HUES64 (cell line): ENCODE data around the gene MESP1.
A peak's percentile ranks its signal among the peaks of the same experiment; 100 is the strongest.

Experiments
- H3K27ac ChIP-seq: 2 replicates; pipeline ENCODE4 v1.7.0; 2013; ENCODE audit warnings: low read depth, low read length, inconsistent platforms
- H3K27me3 ChIP-seq: 2 replicates; pipeline ENCODE4 v1.6.1; 2013; ENCODE audit warnings: mild to moderate bottlenecking, low read length; ENCODE audit not compliant: insufficient read depth
- H3K36me3 ChIP-seq: 2 replicates; pipeline ENCODE4 v1.6.1; 2013; ENCODE audit warnings: mild to moderate bottlenecking, low read length; ENCODE audit not compliant: insufficient read depth
- H3K4me1 ChIP-seq: 2 replicates; pipeline ENCODE4 v1.6.1; 2013; ENCODE audit warnings: mild to moderate bottlenecking, low read length, moderate library complexity; ENCODE audit not compliant: insufficient read depth
- H3K4me3 ChIP-seq: 2 replicates; pipeline ENCODE4 v1.5.1; 2013; ENCODE audit warnings: mild to moderate bottlenecking, low read length, moderate library complexity
- H3K9ac ChIP-seq: 2 replicates; pipeline ENCODE4 v1.6.1; 2013; ENCODE audit warnings: mild to moderate bottlenecking, low read depth, low read length
- H3K9me3 ChIP-seq: 2 replicates; pipeline ENCODE4 v1.6.1; 2013; ENCODE audit warnings: low read depth, low read length; ENCODE audit not compliant: insufficient read depth
- WGBS: fragments of 150-250, 120-280 bp; methylation state at CpG from one replicate; pipeline ENCODE4 v1.1.7; 2013; ENCODE audit warnings: missing lambda C conversion rate; 5-methylcytosine and 5-hydroxymethylcytosine counted together

MESP1 gene

DNA sequence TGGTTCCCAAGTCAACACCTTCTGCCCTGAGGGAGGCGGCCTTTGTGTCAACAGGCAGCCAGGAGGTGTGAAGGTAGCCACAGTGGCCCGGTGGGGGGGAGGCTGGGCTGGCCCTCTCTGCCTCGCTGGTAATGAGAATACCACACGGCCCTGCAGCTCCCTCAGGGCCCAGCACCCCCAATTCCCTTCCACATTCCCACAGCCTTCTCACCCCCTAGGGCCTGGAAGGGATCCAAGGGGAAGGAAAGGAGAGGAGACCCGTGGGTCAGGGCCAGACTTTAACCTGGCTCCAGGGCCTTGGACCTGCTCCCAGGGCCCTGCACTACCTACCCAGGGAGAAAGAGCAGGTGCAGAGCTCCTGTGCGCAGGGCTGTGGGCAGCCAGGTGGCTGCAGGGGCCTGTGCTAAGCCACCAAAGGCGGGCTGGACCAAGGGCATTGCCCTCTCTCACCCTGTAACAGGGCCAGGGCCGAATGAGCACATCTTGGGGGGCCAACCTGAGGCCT is 16.4 kb upstream of the MESP1 start:
- Histone ChIP-seq H3K36me3 (no peaks in the 10 kb centered on the region), H3K4me3 (no peak overlapping the region), H3K27ac (no peak overlapping the region), H3K9me3 (no peaks in the 10 kb centered on the region), H3K27me3 (no peaks in the 10 kb centered on the region; the same call in 1 of the 2 replicates), H3K9ac (no peak overlapping the region), H3K4me1 (no peaks in the 10 kb centered on the region)
- 74% methylated on average over 6 of the region's 8 CpGs for WGBS

DNA sequence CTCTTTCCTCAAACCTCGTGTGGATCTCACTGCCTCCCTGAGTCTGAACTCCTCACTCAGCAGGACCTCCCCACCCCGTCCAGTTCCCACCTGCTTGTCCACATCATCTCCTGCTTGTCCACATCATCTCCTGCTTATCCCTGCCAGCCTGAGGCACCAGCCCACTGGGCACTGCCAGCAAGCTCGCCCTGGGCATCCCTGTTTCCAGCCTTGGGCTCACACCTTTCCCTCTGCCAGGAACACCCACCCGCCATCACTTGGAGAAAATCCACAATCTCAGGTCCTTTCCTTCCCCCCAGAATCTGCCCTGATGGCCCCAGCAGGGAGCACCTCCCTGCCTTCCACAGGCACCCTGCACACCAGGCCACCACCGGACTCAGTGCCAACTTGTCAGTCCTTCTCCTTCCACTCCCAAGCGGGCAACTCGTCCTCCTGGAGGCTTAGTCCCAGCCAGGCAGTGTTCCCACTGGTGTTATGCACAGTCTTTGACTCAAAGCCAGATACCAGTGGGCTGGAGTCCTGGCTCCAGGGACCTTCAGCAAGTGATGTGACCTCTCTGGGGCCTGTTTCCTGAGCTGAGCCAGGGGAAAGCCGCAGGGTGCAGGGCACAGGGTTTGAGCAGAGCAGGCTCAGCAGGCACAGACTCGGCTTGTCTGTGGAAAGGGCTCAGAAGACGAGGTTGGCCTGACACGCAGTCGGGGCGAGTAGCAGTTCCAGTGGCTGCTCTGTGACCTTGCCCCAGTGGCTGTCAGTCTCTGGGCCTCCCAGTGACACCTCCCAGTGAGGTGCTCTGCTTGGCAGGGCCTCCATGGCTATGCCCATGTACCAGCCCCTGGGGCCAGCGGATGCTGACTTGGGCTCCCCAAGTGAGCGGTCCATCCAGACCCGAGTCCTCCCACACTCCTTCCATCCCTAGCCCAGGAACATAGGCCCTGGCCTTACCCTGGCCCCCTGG is 15.6 kb upstream of the MESP1 start:
- Histone ChIP-seq H3K27me3 (no peaks in the 10 kb centered on the region; the same call in 1 of the 2 replicates), H3K9me3 (no peaks in the 10 kb centered on the region), H3K27ac (no peak overlapping the region), H3K36me3 (no peaks in the 10 kb centered on the region), H3K9ac (no peak overlapping the region), H3K4me3 (no peak overlapping the region), H3K4me1 (no peaks in the 10 kb centered on the region)
- WGBS: 90% methylated on average over 16 of the region's 16 CpGs

DNA sequence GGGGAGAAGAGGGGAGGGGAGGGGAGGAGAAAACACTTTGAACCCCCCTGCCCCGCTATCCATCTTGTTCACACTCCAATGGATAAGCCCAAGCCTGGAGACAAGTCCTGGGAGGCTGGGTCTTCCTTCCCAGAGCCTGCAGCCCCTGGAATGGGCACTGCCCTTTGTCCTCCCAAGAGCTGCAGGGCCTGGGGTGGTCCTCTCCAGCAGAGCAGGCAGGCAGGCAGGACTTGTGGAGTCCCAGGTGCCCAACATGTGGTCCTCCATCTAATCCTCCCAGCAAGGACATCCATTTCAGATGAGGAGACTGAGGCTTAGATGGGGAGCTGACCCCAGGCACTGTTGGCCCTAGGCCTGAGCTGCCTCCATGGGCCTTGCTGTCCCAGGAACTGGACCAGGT is 14.6 kb upstream of the MESP1 start:
- Histone ChIP-seq H3K9me3 (no peaks in the 10 kb centered on the region), H3K4me3 (no peak overlapping the region), H3K27me3 (no peaks in the 10 kb centered on the region; the same call in 1 of the 2 replicates), H3K9ac (no peak overlapping the region), H3K36me3 (no peaks in the 10 kb centered on the region), H3K27ac (no peak overlapping the region), H3K4me1 (no peaks in the 10 kb centered on the region)
- WGBS: 88% methylated on average over 1 of the region's 1 CpG

DNA sequence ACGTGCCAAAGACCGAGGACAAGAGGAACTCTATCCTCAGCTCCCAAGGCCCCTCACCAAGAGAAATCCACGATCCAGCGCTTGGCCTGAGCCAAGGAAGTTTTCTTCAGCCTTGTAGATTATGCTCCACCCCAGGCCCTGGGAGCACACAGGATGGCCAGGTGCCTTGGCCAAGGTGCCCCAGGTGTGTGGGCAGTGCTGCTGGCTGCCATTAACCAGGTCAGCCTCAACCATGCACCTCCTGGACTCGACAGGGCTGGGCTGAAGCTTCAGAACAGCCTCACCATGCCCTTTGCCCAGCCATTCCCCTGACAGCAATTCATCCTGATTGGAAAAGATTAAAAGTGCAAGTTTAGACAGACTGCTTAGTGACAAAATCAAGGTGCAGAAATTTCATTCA is 10.9 kb upstream of the MESP1 start:
- H3K27ac ChIP-seq: no peak overlapping the region
- H3K9me3 ChIP-seq: no peaks in the 10 kb centered on the region
- H3K9ac ChIP-seq: no peak overlapping the region
- 92% methylated on average over 5 of the region's 5 CpGs for WGBS
- H3K4me3 ChIP-seq: no peak overlapping the region
- H3K36me3 ChIP-seq: no peaks in the 10 kb centered on the region
- no peaks in the 10 kb centered on the region; the same call in 1 of the 2 replicates for H3K27me3 ChIP-seq
- no peaks in the 10 kb centered on the region for H3K4me1 ChIP-seq

DNA sequence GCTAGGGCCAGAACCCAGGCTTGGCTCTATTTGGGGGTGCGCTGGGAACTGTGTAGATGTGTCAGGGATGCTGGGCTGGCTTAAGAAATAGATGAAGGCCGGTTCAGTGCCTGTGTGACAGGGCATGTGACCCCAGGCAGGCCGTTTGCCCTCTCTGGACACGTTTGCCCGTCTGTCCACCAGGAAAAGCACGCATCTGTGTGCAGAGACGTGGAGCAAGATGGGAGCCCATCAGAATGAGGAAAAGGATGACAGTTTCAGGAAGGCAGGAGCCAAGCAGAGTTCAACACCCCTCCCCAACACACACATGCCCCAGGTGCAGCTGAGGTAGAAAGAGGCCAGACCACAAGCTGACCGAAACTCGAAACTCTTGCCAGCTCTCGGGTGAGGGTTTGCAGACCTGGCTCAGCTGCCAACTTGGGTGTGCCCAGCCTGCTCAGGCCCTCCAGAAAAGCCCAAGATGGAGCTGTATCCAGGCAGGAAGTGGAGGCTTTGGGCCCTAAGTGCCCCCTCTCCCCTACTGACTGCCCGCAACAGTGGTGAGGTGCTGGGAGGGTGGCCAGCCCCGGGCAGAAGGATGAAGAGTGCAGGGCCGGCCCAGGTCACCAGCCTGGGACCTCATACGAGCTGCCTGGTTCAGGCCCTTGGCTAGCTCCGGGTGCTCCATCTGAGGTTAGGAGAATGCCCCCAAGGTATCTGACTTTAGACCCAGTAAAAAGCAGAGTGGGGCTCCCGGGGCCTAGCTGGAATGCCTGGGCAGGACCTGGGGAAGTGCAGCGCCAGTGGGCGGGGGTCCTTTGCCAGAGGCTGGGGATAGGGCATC is 10.2 kb upstream of the MESP1 start:
- no peaks in the 10 kb centered on the region; the same call in 1 of the 2 replicates for H3K27me3 ChIP-seq
- no peak overlapping the region for H3K27ac ChIP-seq
- no peaks in the 10 kb centered on the region for H3K36me3 ChIP-seq
- WGBS: 81% methylated on average over 18 of the region's 18 CpGs
- no peak overlapping the region for H3K9ac ChIP-seq
- no peaks in the 10 kb centered on the region for H3K4me1 ChIP-seq
- no peaks in the 10 kb centered on the region for H3K9me3 ChIP-seq
- no peak overlapping the region for H3K4me3 ChIP-seq

DNA sequence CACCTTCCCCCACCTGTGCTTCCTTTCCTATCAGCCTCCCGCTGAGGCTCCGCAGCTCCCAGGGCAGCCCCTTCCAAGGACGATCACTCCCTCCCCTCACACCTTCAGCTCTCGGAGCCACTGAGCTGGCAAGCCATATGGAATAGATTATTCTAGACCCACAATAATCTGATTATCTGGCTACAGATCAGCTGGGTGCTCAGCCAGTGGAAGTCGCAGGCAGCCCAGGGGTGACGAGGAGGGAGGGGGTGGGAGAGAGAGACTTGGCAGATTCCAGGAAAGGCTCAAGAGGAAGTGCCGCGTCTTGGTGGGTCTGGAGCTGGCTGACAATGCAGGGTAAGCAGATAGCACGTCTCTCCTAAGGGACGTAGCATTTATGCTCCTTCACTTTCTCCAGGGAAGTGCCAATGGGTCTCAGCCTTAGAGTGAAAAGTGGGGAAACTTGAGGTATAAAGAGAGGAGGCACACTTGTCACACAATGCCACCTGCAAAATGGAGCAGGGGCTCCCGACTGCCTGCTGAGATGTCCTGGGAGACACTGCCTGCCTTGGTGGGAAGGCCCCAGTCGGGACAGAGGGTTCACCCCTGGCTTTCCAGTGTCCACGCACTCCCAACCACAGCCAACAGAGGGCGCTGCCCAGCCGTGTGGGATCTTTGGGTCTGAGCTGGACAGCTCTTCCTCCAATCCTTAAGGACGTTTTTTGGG is 9.4 kb upstream of the MESP1 start:
- Histone ChIP-seq H3K4me1 (no peaks in the 10 kb centered on the region), H3K36me3 (no peaks in the 10 kb centered on the region), H3K9me3 (no peaks in the 10 kb centered on the region), H3K27ac (no peak overlapping the region), H3K4me3 (peak overlapping the region; percentile 18; the same call in 1 of the 2 replicates), H3K27me3 (no peaks in the 10 kb centered on the region; the same call in 1 of the 2 replicates), H3K9ac (no peak overlapping the region)
- WGBS: 25% methylated on average over 16 of the region's 16 CpGs

DNA sequence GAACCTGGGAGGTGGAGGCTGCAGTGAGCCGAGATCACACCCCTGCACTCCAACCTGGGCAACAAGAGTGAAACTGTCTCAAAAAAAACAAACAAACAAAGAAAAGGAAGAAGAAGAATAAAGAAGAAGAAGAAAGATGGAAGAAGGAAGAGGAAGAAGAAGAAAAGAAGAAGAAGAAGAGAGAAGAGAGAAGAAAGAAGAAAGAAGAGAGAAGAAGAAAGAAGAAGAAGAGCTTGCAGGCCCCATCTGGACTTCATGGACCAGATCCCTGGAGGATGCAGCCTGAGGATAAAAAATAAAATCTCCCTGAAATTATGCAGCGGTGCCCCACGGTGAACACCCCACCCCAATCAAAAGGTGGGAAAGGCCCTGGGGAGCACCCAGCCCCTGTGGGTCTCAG is 8.8 kb upstream of the MESP1 start:
- Histone ChIP-seq H3K4me3 (no peak overlapping the region), H3K27ac (no peak overlapping the region), H3K9ac (no peak overlapping the region), H3K36me3 (no peaks in the 10 kb centered on the region), H3K4me1 (no peaks in the 10 kb centered on the region), H3K27me3 (peaks cover 1% of the 10 kb centered on the region; the same call in 1 of the 2 replicates), H3K9me3 (no peaks in the 10 kb centered on the region)
- WGBS: 91% methylated on average over 2 of the region's 3 CpGs

DNA sequence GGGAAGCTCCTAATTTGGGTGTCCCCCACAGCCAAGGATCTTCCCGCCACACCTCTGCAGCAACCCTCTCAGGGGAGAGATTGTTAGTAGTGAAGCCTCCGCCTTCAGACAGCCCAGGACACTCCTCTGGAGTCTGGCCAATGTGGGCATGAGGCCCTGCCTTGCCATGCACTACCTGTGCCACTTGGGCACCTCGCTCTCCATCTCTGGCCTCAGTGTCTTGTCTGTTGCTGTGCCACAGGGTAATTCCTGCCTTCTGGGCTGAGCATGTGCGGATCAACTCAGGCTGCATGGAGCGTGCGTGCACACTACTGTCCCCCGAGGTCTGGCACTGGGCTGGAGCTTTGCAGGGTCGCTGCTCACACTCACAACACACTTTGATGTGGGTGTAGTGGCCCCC is 7.9 kb upstream of the MESP1 start:
- Histone ChIP-seq H3K9ac (no peak overlapping the region), H3K4me3 (no peak overlapping the region), H3K4me1 (no peaks in the 10 kb centered on the region), H3K9me3 (no peaks in the 10 kb centered on the region), H3K27me3 (peaks cover 5% of the 10 kb centered on the region; the same call in 1 of the 2 replicates), H3K36me3 (no peaks in the 10 kb centered on the region), H3K27ac (no peak overlapping the region)
- 92% methylated on average over 8 of the region's 8 CpGs for WGBS

DNA sequence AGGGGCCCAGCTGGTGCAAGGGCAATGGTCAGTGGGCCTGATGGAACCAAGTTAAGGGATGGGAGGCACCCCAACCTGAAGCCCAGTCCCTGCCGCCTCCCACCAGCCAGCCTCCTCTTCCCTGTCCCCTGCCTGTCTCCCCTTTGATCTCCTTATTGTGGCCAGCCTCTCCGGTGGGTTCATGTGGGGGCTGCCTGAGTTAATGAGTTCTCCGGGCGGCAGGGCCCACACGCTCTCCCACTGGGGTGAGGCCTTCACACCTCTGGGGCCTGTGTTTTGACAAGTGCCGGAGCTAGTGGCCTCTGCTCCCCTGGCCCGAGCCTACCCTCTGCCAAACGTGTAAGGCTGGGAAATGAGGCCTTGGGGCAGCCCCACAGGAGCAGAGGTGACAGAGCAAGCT is 7.2 kb upstream of the MESP1 start:
- H3K4me3 ChIP-seq: no peak overlapping the region
- H3K27ac ChIP-seq: no peak overlapping the region
- no peak overlapping the region for H3K9ac ChIP-seq
- H3K4me1 ChIP-seq: no peaks in the 10 kb centered on the region
- no peaks in the 10 kb centered on the region for H3K36me3 ChIP-seq
- H3K27me3 ChIP-seq: peaks cover 11% of the 10 kb centered on the region
- WGBS: 83% methylated on average over 8 of the region's 8 CpGs
- H3K9me3 ChIP-seq: no peaks in the 10 kb centered on the region

DNA sequence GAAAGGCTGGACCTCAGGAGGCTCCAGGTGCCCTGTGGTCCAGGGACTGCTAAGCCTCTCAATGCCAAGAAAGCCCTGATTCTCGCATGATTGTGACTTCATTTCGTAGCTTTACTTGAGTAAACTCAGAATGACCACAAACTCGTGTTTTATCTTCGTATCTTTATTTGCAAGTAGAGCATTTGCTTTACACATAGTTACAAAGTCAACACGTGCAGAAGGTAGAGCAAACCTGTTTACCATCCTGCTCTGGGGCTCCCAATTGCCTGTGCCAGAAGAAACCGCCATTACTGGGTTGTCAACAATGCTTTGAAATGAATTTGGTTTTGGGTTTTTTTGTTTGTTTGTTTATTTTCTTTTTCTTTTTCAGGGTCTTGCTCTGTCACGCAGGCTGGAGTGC is 5.8 kb upstream of the MESP1 start:
- 88% methylated on average over 7 of the region's 7 CpGs for WGBS
- no peaks in the 10 kb centered on the region; the same call in 1 of the 2 replicates for H3K4me1 ChIP-seq
- H3K4me3 ChIP-seq: no peak overlapping the region
- H3K27me3 ChIP-seq: peaks cover 25% of the 10 kb centered on the region
- no peaks in the 10 kb centered on the region for H3K9me3 ChIP-seq
- no peak overlapping the region for H3K27ac ChIP-seq
- H3K36me3 ChIP-seq: no peaks in the 10 kb centered on the region
- H3K9ac ChIP-seq: no peak overlapping the region
